Hematopoietic multipotent progenitor cell treated with erythropoietin and hydrocortisone succinate and interleukin-3 and kit ligand, for 8 days (in vitro differentiated cells): Measurements from ENCODE around the gene NF1.

ENCODE experiments used
- DNase-seq: peaks from one replicate; pipeline ENCODE4 v3.0.0-alpha.2; 2015

Gene NF1, protein sequence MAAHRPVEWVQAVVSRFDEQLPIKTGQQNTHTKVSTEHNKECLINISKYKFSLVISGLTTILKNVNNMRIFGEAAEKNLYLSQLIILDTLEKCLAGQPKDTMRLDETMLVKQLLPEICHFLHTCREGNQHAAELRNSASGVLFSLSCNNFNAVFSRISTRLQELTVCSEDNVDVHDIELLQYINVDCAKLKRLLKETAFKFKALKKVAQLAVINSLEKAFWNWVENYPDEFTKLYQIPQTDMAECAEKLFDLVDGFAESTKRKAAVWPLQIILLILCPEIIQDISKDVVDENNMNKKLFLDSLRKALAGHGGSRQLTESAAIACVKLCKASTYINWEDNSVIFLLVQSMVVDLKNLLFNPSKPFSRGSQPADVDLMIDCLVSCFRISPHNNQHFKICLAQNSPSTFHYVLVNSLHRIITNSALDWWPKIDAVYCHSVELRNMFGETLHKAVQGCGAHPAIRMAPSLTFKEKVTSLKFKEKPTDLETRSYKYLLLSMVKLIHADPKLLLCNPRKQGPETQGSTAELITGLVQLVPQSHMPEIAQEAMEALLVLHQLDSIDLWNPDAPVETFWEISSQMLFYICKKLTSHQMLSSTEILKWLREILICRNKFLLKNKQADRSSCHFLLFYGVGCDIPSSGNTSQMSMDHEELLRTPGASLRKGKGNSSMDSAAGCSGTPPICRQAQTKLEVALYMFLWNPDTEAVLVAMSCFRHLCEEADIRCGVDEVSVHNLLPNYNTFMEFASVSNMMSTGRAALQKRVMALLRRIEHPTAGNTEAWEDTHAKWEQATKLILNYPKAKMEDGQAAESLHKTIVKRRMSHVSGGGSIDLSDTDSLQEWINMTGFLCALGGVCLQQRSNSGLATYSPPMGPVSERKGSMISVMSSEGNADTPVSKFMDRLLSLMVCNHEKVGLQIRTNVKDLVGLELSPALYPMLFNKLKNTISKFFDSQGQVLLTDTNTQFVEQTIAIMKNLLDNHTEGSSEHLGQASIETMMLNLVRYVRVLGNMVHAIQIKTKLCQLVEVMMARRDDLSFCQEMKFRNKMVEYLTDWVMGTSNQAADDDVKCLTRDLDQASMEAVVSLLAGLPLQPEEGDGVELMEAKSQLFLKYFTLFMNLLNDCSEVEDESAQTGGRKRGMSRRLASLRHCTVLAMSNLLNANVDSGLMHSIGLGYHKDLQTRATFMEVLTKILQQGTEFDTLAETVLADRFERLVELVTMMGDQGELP (N-terminal part only)

DNA sequence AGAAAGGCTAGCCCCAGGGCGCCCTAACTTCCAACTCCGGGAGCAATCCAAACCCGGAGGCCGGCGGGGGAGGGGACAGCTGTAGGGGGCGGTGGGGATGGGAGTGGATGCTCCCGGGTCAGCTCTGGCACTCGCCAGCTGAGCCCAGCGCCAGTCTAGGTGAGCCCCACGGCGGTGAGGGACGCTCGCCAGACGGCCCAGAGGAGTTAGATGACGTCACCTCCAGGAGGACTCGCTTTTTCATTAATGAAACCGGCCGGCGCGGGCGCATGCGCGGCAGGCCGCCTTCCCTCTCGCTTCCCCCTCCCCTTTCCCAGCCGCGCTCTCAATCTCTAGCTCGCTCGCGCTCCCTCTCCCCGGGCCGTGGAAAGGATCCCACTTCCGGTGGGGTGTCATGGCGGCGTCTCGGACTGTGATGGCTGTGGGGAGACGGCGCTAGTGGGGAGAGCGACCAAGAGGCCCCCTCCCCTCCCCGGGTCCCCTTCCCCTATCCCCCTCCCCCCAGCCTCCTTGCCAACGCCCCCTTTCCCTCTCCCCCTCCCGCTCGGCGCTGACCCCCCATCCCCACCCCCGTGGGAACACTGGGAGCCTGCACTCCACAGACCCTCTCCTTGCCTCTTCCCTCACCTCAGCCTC lies at the start of gene NF1:
NF1 (plus strand) TSS at position 378 of the 636 bp plus-strand sequence. CDS start 333 bp downstream, outside the sequence.
- DNase-seq: peak; percentile 96

DNA sequence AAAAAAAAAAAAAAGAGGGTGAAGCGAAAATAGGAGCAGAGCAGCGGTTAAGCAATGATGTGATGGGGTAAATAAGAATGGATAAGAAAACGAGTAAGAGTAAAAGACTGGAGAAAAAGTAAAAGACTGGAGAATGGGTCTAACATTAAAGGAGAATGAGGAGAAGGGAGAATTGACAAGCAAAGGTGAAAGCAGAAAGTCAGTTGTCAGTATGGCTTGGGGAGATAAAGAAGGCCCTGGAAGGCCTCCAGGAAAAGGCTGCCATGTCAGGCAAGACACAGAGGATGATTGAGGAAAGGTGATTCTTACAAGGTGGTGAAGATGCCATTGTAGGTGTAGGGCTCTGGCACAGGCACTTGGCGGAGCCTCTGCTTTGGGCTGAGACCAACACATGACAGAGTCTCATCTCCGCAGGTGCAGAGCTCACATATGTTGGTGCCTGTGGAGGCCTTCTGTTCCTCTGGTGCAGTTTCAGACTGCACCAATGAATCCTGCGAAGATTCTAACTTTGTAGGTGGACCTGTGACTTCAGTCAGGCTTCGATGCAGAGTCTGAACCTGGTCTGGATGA lies 47.8 kb upstream of the NF1 start:
- DNase-seq: peak; percentile 49

DNA sequence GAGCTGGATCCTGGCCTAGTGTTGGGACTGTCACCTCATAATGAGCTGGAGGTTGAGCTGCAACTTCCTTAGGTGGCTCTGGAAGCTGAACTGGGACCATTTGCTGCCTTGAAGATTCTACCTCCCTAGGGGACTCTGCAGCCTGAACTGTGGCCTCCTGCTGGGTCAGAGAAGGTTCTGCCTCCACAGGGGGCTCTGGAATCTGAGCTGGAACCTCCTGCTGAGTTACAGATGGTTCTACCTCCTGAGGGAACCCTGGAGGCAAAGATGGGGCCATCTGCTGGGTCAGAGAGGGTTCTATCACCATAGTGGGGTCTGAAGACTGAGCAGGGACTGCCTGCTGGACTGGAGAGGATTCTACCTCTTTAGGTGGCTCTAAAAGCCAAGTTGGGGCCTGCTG lies 46.6 kb upstream of the NF1 start:
- DNase-seq: no peak

DNA sequence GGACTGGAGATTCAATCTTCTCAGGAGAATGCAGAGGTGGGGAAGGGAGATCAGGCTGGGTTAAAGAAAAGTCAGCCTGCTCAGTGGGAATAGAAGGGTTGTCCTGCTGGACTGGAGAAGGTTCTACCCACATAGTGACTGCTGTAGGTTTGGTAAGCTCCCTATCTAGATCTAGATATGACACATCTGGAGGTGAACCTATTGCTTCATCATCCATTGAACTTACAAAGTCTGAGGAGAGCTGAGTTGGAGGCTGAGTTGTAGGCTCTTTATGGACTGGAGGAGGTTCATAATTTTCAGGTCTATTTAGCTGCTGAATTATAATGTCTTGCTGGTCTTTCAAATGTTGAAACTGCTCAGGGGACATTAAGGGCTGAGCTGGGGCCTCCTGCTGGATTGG lies 46.0 kb upstream of the NF1 start:
- DNase-seq: no peak

DNA sequence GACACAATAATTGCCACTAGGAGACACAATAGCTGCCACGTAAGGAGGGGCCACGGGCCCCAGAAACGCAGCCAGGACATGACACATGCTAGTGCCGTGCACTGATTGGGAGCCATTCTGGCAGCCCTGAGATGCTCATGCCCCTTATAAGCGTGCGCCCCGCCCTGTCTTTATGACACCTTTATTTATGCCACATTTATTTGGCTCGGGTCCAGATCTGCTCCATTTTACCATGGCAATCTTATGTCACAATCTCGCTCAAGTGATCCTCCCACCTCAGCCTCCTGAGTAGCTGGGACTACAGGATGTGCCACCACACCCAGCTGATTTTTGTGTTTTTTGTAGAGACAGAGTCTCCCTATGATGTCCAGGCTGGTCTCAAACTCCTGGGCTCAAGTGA lies 43.8 kb upstream of the NF1 start:
- no peak for DNase-seq

DNA sequence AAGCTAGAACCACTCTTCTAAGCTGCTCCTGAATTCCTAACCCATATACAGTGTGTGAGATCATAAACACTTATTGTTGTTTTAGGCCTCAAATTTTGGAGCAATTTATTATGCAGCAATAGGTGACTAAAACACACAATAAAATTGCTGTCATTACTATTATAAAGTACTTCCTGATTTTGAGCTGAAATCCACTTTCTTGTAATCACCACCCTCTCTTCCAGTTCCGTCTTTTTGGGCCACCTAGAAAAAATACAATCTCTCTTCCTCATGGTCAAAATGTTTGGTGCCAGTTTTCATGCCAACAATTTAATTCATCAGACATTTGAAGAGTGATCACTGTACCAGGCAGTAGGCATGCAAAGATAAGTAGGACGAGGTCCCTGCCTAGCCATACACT lies 43.3 kb upstream of the NF1 start:
- DNase-seq: no peak

DNA sequence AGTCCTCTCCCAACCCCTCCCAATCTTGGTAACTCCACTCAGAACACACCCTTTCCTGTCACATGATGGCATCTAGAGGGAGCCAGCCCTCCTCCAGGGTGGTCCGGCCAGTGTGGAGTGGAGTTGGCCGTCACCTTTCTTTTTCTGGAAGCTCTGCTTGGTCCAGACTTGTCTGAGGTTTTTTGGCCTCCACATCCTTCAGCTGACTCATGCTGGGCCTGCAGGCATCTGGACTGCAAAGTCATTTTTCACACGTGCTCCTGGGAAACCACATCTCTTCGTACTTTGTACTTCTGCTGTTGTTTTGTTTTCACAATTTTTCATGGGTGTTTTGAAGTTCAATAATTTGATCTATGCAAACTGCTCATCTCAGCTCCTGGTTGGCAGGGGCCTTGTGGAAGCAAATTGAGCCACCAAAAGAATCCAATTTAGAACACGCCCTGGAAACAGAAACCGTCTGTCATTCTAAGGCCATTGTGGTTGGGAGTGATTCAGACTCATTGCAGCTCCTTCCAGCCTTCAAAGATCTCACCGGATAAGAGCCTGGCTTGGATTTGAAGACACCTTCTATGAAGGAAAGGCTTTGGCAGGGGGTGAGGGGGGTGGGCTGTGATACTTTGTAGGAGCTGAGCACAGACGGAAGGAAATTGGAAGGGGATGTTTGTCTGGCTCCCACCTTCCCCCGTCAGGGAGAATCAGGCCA lies 42.4 kb upstream of the NF1 start:
- DNase-seq: peak; percentile 41

DNA sequence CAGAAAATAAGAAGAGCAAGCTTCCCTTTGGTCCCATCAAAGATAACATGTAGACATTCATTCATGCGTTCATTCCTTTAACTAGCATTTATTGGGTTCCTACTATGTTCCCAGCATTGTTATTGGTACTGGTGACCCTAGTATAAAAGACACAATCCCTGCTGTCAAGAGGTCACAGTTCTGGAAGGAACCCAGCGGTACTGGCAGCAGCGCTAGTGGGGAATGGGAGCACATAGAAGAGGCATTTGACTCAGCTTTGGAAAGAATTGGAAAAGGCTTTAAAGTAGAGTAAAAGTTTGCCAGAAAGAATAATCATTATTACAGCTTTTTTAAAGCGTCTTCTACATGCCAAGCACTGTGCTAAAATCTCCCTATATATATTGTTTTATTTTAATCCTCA lies 41.7 kb upstream of the NF1 start:
- DNase-seq: no peak

DNA sequence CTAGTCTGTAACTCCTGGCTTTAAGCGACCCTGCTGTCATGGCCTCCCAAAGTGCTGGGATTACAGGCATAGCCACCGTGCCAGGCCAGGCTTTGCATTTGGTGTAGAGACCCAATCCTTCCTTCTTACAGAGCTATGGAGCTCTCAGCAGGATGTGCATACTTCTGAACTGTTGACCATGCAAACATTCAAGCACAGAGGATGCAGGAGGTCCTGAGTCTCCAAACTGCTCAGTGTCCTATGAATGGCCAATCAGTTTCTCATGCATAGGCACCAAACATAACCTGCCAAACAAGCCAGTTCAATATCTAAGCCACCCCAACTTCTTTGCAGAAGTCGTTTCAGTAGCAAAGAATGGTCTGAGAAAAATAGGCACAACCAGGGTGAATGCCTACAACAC lies 40.0 kb upstream of the NF1 start:
- DNase-seq: no peak

DNA sequence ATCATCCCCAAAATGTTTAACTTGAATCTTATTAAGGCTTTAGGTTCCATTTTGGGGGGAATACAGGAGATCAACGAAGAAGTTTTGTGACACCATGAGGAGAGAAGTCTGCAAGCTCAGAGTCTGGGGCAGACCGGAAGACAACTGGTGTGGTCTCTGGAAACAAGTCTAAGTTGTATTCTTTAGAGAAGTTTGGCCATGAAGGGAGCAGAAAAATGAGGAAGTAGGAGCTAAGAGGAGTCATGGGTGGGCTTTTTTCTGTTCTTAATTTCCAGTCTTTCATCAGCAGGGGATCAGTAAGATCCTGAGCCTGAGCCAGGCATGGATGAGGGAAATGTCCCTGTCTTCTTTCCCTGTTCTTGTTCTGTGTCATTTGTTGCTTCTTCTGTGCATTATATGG lies 35.8 kb upstream of the NF1 start:
- no peak for DNase-seq

DNA sequence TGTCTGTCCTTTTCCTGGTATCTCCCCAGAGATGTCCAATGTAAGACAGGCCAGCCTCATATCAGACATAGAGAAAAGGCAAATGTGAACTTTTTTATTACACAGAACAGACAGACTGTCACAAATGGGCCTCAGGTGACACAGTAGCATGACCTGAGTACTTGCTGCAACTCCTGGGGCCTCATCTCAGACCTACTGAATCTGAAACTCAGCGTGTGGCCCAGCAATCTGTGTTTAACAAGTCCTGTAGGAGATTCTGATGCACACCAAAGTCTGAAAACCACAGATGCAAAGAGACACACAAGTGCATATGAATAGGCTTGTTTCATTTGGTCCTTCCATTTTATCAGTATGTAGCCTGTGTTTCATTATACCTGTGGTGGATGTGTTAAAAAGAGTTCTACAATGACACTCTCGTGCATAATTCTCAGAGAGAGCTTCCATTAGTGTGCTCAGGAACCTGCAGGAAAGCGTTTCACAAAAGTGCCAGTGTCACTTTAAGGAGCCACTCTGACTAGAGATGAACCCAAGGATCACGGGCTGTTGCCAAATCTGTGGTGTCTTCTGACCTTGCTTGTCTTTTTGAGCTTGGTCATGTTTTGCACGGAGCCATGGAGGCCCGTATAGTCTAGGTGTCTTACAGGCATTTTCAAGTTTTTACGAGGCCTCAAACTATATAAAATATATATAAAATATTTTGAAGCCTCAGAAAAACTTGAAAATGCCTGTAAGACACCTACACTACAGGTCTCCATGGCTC lies 33.8 kb upstream of the NF1 start:
- DNase-seq: no peak

DNA sequence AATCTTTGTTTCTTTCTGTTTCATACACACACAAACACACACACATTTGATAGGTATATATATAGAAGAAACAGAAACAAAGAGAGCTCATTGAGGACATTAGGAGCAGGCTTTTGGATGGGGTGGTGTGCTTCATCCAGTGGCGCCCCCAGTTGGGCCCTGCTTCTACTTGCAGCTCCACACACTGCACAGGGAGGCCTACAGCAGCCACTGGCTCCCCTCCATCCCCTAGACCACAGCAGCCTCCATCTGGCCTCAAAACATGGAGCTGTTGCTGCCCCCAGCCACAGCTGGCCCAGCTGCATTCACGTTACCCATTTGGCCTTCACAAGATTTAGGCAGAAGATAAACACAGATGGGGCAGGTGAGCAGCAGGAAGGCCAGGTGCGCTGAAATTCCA lies 33.1 kb upstream of the NF1 start:
- DNase-seq: peak; percentile 16

DNA sequence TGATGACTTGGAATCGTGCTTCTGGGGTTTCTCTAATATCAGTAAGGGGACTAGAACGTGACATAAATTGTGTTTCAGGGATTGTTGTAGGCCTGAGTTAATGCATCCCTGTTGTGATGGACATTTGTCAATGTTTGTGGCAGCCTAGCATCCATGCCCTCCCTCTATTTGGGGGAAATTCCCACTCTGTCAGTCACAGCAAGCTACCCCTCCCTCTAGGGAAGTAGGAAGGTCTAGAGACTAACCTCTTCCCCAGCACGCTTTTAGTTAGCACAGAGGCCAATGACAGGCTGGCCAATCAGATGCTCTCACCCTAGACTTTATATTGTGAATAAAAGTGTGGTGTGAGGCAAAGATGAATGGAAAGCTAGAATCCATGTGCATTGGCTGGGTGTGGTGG lies 32.4 kb upstream of the NF1 start:
- DNase-seq: no peak

DNA sequence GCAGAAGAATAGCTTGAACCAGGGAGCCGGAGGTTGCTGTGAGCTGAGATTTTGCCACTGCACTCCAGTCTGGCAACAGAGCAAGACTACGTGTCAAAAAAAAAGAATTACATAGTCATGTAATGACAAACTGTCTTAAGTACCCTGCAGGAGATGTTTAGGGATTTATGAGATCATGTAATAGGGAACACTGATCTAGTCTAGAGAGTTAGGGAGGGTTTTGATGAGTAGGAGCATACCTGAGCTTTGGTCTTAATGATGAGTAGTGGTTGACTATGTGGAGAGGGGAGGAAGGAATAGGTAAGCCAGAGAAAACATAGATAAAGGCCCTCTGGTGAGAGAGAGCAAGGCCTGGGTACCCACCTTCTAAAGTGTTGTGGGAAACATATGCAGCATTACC lies 30.1 kb upstream of the NF1 start:
- no peak for DNase-seq

DNA sequence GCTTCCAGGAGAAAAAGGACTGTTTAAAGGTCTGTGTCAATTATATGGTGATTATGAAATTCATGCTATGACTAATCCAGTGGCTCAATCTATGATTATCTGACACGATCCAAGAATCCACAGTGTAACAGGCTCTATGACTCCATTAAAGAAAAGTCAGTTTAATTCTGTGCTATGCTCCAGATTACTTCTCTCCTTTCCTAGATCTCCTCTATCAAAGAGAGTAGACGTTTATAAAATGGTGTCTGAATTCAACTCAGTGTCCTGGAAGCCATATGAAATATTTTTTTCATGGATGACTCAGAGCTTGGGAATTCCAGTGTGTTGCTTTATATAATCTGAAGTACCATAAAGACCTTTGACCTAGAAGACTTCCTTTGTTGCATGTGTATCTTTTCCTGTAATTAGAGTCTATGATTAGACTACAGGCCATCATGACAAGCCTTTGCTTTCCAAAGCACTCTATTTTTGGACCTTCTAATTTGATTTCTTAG lies 27.0 kb upstream of the NF1 start:
- no peak for DNase-seq

DNA sequence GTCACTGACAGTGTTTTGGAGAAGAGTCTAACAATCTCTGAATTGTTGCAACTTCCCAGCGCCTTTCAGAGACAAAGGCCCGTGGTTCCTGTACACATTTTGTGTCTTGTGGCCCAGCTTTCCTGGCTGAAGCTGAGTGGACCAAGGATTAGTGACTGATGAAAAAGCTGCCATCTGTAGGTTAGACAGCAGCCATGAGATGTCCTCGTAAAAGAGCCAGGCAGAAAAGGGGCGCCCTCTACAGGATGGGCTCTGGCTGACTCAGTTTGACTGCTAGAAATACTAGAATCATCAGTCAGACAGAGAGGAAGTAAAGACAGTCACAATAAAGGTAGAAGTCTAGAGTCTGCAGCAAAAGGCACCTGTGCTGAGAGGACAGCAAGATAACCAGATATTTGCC lies 26.5 kb upstream of the NF1 start:
- DNase-seq: peak; percentile 71

DNA sequence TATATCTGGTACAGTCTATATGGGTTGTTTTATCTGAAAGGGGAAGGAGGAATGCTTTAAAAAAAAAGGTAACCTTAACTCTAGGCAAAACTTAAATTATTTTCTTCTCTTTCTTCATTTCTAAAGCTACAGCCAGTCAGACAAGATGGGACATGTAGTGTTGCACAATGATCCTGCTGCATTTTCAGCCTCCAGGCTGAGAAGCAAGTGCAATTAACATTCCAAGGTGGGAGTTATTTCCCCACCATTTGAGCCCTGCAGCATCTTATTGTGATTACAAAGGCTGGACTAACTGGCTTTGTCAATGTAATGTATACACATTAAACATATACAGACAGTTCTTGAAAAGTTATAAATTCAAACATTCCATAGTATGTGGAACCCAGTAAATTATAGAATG lies 22.6 kb upstream of the NF1 start:
- no peak for DNase-seq

DNA sequence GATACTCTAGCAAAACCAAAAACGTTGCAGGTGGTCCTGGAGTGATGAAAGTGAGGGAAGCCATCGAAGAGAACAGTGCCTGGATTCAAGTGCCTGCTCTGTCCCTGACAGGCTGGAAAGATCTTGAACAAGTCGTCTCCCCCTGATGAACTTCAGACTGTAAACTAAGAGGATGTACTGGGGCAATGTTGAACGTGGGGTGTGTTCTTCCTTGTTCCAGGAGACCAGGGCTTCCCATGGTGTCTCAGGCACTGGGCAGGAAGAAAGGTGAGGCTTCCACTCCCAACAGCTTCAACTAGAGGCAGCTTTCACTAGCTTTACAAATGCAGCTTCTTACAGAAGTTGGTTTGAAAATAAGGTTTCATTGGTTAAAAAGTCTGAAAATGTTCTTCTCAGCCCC lies 21.4 kb upstream of the NF1 start:
- DNase-seq: no peak

DNA sequence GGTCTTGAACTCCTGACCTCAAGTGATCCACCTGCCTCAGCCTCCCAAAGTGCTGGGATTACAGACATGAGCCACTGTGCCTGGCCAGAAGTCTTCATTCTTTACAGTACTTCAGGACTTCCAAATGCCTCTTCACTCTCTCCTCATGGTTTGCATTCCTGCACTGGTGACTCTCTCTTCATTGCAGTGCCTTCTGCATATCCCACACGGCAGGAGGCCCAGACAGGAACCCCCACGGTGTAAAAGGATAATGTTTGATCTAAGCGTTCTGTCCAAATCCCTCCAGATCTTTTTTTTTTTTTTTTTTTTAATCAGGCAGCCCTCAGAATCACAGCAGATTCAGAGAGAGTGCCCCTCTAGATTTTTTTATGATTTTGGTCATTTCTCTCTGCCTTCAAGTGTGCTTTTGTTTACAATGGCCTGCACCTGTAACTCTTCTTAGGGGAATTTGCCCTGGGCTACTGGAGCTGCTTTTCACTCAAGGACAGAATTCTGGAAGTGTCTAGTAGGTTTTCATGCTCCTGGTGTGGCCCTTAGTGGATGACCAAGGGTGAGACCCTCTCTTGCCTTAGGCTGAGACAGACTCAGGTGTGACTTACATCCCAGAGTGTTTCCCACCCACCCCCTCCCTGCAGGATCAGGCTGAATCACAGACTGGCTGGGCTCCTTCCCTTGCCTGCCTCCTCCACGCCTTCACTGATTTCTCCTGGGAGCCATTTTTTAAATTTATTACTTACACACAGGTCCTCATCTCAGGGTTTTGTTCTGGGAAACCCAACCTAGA lies 19.8 kb upstream of the NF1 start:
- no peak for DNase-seq

DNA sequence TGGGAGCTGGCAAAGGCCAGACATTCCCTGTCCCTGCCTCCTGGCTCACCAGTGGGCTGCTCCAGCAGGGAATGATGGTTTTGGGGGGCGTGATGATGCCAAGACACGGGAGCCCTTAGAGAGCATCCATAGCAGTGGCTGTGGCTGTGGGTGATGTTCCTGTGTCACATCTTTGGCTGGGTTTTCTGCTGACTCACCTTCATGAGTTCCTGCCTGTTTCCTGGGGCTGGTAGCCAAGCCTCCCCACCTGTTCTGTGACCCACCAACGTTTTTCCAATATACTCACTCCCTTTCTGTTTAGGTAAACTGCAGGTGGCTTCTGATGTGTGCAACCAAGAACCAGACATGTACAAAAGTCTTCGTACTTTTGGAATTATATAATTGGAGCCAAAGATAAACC lies 16.5 kb upstream of the NF1 start:
- DNase-seq: no peak
